Erythroblast (primary cell): Measurements from ENCODE around the gene PNMA3.

Experiments used
- GATA1 ChIP-seq: IDR thresholded peaks from 2 replicates; pipeline ENCODE4 v1.6.1; 2011; ENCODE audit warnings: low read depth, mild to moderate bottlenecking, control low read depth, low read length, moderate library complexity
- POLR2A ChIP-seq: IDR thresholded peaks from 2 replicates; pipeline ENCODE4 v1.6.1; 2011; ENCODE audit warnings: mild to moderate bottlenecking, low read length

GRCh38 chrX:153019166-153019565 lies 37.1 kb upstream of the PNMA3 start:
- no peak for TF ChIP-seq POLR2A
- no peak for TF ChIP-seq GATA1
